GM10266 (cell line): ENCODE data around the gene GMDS.

Experiments used
- DNase-seq: peaks from one replicate; pipeline ENCODE4 v3.0.0; 2012; ENCODE audit errors: extremely low spot score
- CTCF ChIP-seq: IDR thresholded peaks from 2 replicates; pipeline ENCODE4 v1.5.1; 2012; ENCODE audit warnings: mild to moderate bottlenecking, low read depth; ENCODE audit not compliant: control insufficient read depth, insufficient read depth; ENCODE audit errors: missing control alignments

GMDS gene

GRCh38 chr6:1917626-1918371, 327.6 kb downstream of the GMDS start:
- no peak for TF ChIP-seq CTCF
- DNase-seq, result no peak

GRCh38 chr6:1916334-1917070, 328.9 kb downstream of the GMDS start:
- no peak for TF ChIP-seq CTCF
- DNase-seq, result no peak

GRCh38 chr6:1915226-1915625, 330.2 kb downstream of the GMDS start:
- TF ChIP-seq CTCF, result no peak
- no peak for DNase-seq

- no peak for DNase-seq
- no peak for TF ChIP-seq CTCF
These were observed 331.8 kb downstream of the GMDS start for GRCh38 chr6:1913577-1913976.

GRCh38 chr6:1912731-1913130, 332.7 kb downstream of the GMDS start:
- TF ChIP-seq CTCF, result no peak
- no peak for DNase-seq

GRCh38 chr6:1911474-1911873, 333.9 kb downstream of the GMDS start:
- TF ChIP-seq CTCF, result no peak
- DNase-seq, result no peak
